HG03280 (cell line): Measurements from ENCODE around the gene ADAP1.
A peak's percentile ranks its signal among the peaks of the same experiment; 100 is the strongest.

ENCODE experiments used
- ATAC-seq: cut with Tn5 transposase; IDR thresholded peaks from one replicate; pipeline ENCODE4 v1.9.1; 2021; ENCODE audit warnings: mild to moderate bottlenecking, moderate library complexity; ENCODE audit not compliant: unreplicated experiment

The ADAP1 gene

GRCh38 chr7:911791-912480 is 42.5 kb downstream of the ADAP1 start:
- no peak for ATAC-seq

GRCh38 chr7:910931-911431 is 43.5 kb downstream of the ADAP1 start:
- ATAC-seq = no peak

GRCh38 chr7:910441-910861 is 44.0 kb downstream of the ADAP1 start:
- no peak for ATAC-seq

- no peak for ATAC-seq
Measured at GRCh38 chr7:909358-910329, 44.8 kb downstream of the ADAP1 start.

- ATAC-seq = peak; percentile 71
Measured at GRCh38 chr7:908591-909357, 45.7 kb downstream of the ADAP1 start.

DNA sequence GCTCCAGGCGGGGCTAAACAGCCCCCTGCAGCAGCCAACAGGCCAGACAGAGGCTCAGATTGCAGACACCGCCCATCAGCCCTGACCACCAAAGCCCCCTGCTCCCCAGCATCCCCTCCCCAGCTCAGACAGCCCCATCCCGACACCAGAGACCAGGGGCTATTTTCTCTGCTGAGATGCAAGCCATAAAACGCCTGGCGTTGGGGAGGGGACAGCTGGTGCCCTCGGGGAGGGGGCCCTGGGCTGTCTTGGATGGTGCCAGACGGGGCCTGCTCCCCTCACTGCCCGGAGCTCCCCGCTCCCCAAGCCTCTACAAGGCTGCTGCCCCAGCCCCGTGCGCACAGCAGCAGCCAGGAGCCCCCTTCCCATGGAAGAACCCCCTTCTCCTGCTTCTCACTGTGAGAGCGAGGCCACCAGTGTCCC is 46.3 kb downstream of the ADAP1 start:
- ATAC-seq = no peak

- no peak for ATAC-seq
Measured at GRCh38 chr7:907158-907980, 47.1 kb downstream of the ADAP1 start.

GRCh38 chr7:906776-907157 is 47.7 kb downstream of the ADAP1 start:
- no peak for ATAC-seq

GRCh38 chr7:904847-905246 is 49.6 kb downstream of the ADAP1 start:
- ATAC-seq = no peak

- ATAC-seq = no peak
Measured at GRCh38 chr7:903921-904755, 50.3 kb downstream of the ADAP1 start.

DNA sequence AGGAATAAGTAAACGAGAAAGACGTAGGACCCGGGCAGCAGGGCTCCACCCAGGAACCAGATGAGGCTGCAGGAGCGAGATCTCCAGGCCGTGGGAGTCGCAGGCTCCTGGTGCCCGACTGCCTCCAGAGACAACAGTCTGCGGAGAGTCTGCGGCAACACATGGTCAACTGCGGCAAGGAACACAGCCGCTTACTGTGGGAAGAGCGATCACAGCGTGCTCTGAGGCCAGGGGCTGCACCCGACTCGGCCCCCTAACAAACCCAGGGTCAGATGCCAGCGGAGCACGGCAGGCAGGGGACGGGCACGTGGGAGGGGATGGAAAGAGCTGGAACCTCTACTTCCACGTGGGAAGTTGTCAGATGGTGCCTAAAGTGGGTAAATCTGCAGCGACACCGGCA is 51.5 kb downstream of the ADAP1 start:
- no peak for ATAC-seq

- no peak for ATAC-seq
Measured at GRCh38 chr7:901388-902154, 52.9 kb downstream of the ADAP1 start.

DNA sequence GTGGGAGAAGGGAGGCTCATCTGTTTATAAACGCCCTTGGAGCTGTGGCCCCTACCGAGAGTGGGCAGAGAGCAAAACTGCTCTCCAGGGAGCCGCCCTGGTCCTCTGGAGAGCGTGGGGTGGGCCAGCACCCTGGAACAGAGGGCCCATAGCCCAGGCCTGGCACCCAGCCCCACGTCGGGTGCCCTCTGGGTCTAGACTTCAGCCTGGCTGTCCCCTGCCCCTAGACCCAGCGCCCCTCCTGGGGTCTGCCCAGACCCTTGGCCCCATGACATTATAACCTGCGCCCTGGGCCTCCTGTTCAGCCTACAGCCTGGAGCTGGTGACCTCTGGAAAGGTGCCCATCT is 53.5 kb downstream of the ADAP1 start:
- no peak for ATAC-seq

GRCh38 chr7:900331-901040 is 54.0 kb downstream of the ADAP1 start:
- no peak for ATAC-seq

GRCh38 chr7:899806-900205 is 54.7 kb downstream of the ADAP1 start:
- ATAC-seq = no peak

DNA sequence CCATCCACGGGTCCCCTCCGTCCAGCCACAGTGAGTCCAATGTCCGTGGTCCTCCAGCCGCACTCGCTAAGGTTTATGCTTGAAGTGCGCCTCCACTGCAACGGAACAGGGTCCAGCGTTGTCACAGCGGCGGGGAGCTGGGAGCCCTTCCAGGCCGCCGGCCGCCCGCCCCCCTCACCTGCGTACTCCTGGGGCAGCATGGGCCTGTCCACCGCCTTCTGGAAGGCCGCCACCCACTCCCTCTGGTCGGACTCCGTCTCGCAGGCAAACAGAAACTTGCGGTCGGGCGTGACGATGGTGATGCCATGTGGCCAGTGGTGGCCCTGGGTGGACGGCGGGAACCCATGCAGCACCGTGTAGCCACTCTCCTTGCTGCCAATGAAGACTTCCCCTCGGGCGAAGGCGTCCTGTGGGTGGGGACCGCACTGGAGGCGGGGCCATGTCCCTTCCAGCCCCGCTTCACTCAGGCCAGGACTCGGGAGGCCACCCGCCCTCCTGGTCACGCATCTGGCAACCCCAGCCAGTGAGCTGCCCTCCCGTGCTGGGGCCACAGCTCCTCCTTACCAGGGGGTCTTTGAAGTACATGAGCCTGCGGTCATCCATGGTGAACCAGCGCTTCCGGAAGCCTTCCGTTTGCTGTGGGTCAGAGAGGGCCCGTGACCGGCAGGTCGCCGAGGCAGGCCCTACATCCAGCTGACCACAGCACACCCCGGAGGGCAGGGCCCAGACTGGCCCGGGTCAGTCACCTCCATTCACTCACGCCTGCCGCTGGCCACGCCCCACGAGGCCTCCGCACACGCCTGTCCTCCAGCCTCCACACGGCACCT is 55.4 kb downstream of the ADAP1 start:
- ATAC-seq = no peak

GRCh38 chr7:898460-898854 is 56.0 kb downstream of the ADAP1 start:
- no peak for ATAC-seq
